Stimulated activated naive B cell treated with anti-CD40 and anti-IgM and Interleukin-4, amounts not matched to agents 10 μg/mL and 1 μg/mL and 100 μg/mL, for 72 hours (primary cell): ENCODE data around the gene SNX8.

ENCODE experiments used
- ATAC-seq, 2 donors: fragments of 150-1000 bp; cut with Tn5 transposase; replicated peaks; 2 replicates each; pipeline ENCODE4 v1.10.0; 2021; ENCODE audit warnings: moderate library complexity in 1 of 2
- DNase-seq: peaks from one replicate; pipeline ENCODE4 v3.0.0; 2021
- H3K27ac Mint-ChIP-seq: one replicate; pipeline ENCODE4 v1.8.0; 2022; ENCODE audit warnings: mild to moderate bottlenecking, mixed read lengths
- H3K27me3 Mint-ChIP-seq, 2 donors: one replicate each; pipeline ENCODE4 v1.8.0; 2022; ENCODE audit warnings: mixed read lengths in 2 of 2
- H3K36me3 Mint-ChIP-seq, 2 donors: one replicate each; pipeline ENCODE4 v1.8.0; 2022; ENCODE audit warnings: mixed read lengths in 2 of 2, mild to moderate bottlenecking in 1 of 2
- H3K4me1 Mint-ChIP-seq, 2 donors: one replicate each; pipeline ENCODE4 v1.8.0; 2022; ENCODE audit warnings: mixed read lengths in 2 of 2, mild to moderate bottlenecking in 1 of 2
- H3K4me3 Mint-ChIP-seq, 2 donors: one replicate each; pipeline ENCODE4 v1.8.0; 2022; ENCODE audit warnings: mild to moderate bottlenecking in 2 of 2, mixed read lengths in 2 of 2, moderate library complexity in 1 of 2
- H3K9me3 Mint-ChIP-seq, 2 donors: one replicate each; pipeline ENCODE4 v1.8.0; 2022; ENCODE audit warnings: mixed read lengths in 2 of 2, mild to moderate bottlenecking in 1 of 2

The SNX8 gene

DNA sequence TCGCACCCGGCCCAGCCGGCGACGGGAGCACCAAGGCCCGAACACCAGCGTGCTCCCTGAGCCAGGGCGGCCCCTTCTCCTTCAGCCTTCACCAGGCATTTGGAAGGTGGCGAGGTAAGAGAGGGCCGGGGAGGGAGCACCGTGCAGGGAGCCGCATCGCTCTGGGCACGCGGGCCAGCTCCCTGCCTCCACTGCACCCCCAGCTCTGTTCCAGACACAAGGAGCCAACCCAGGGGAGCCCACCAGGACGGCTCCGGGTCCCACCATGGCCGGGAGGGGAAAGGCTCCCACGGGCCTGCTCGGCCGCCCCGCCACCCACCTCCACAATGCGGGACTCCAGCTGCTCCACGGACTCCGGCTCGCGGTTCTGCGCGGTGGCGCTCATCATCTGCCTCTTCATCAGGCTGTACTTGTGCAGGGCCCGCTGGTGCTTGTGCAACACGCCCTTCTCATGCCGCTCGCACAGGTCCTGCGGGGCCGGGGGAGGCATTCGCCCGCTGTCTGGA is 57.1 kb downstream of the SNX8 start:
- peak overlapping the region; percentile 86 for H3K27ac Mint-ChIP-seq
- no peak overlapping the region for H3K4me3 Mint-ChIP-seq
- no peaks in the 10 kb centered on the region for H3K9me3 Mint-ChIP-seq
- no peaks in the 10 kb centered on the region for H3K27me3 Mint-ChIP-seq
- ATAC-seq (no peak), DNase-seq (no peak)
- peaks cover 54 to 89% of the 10 kb centered on the region in 2 donors for H3K4me1 Mint-ChIP-seq
- H3K36me3 Mint-ChIP-seq, result peaks cover 74 to 90% of the 10 kb centered on the region in 2 donors

- H3K27ac Mint-ChIP-seq, result peak overlapping the region; percentile 89
- peaks cover 51 to 87% of the 10 kb centered on the region in 2 donors for H3K4me1 Mint-ChIP-seq
- no peaks in the 10 kb centered on the region for H3K27me3 Mint-ChIP-seq
- no peak for DNase-seq
- H3K36me3 Mint-ChIP-seq, result peaks cover 70 to 90% of the 10 kb centered on the region in 2 donors
- ATAC-seq, result no peak
- peak overlapping the region in 1 of 2 donors; percentile 33 for H3K4me3 Mint-ChIP-seq
- H3K9me3 Mint-ChIP-seq, result no peaks in the 10 kb centered on the region
These were observed 57.8 kb downstream of the SNX8 start for GRCh38 chr7:2256306-2257045.

GRCh38 chr7:2255145-2256139 is 58.8 kb downstream of the SNX8 start:
- no peaks in the 10 kb centered on the region for H3K27me3 Mint-ChIP-seq
- H3K4me1 Mint-ChIP-seq, result peaks cover 47 to 89% of the 10 kb centered on the region in 2 donors
- H3K9me3 Mint-ChIP-seq, result no peaks in the 10 kb centered on the region
- H3K36me3 Mint-ChIP-seq, result peaks cover 71 to 91% of the 10 kb centered on the region in 2 donors
- no peak for DNase-seq
- no peak for ATAC-seq
- peak overlapping the region; percentile 96 for H3K27ac Mint-ChIP-seq
- H3K4me3 Mint-ChIP-seq, result peak overlapping the region; percentile 33 to 39

GRCh38 chr7:2254429-2255144 is 59.7 kb downstream of the SNX8 start:
- Mint-ChIP-seq H3K27me3 (no peaks in the 10 kb centered on the region), H3K4me3 (peak overlapping the region; percentile 65), H3K4me1 (peaks cover 50 to 92% of the 10 kb centered on the region in 2 donors), H3K27ac (peak overlapping the region; percentile 96), H3K9me3 (no peaks in the 10 kb centered on the region), H3K36me3 (peaks cover 74 to 92% of the 10 kb centered on the region in 2 donors)
- no peak for ATAC-seq
- DNase-seq, result no peak

DNA sequence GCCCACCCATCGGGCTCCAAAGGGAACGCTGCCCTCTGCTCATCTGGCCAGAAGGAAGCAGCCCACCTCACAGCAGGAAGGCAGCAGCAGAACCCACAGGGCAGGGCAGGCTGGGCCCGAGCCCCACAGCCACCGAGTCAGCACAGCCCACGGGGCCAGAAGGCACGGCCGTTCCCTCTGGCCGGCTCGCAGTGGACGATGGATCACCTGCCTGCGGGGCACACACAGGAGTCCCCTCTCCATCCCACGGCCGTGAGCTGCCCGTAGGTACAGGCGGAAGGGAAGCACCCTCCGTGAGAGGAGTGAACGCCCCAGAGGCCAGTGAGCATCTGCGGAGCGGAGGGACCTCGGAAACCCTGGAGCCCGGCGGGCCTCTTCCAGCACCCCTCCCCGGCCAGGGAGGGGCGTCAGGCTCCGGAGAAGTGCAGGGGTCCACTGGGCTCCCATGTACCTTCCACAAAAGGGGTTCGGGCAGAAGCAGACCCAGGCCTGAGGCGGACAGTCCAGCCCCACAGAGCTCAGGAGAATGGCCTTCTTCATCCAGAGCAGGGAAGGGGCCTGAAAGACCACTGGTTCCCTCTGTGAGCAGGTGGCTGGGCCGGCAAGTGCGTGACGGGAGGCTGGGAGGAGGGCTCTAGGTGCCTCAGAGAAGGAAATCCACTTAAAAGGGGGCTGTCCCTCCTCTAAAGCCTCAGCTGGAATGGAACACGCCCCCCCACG is 60.6 kb downstream of the SNX8 start:
- ATAC-seq (no peak), DNase-seq (no peak)
- H3K27ac Mint-ChIP-seq, result peak overlapping the region; percentile 96
- H3K9me3 Mint-ChIP-seq, result no peaks in the 10 kb centered on the region
- no peaks in the 10 kb centered on the region for H3K27me3 Mint-ChIP-seq
- H3K4me3 Mint-ChIP-seq, result peak overlapping the region; percentile 52
- H3K36me3 Mint-ChIP-seq, result peaks cover 67 to 90% of the 10 kb centered on the region in 2 donors
- H3K4me1 Mint-ChIP-seq, result peaks cover 53 to 92% of the 10 kb centered on the region in 2 donors

DNA sequence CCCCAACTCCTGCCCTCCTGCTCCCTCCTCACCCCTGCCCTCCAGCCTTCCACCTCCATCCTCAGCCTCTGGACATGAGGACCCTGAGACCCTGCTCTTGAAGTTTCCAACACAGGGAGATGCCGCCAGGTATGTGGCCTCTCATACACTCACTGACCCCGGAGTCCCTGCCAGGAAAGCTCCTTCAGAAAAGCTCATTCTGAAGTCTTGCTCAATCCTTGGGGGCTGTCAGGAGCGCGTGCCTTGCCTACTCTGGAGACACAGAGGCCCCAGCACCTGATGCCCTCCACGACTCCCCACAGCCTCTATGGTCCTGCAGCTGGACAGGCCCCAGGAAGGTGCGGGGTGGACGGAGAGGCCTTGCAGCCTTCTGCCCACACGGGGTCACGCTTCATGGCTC is 61.2 kb downstream of the SNX8 start:
- Mint-ChIP-seq H3K27ac (peak overlapping the region; percentile 96), H3K27me3 (no peaks in the 10 kb centered on the region), H3K4me1 (peaks cover 58 to 93% of the 10 kb centered on the region in 2 donors), H3K36me3 (peaks cover 64 to 87% of the 10 kb centered on the region in 2 donors), H3K4me3 (peak overlapping the region in 1 of 2 donors; percentile 52), H3K9me3 (no peaks in the 10 kb centered on the region)
- ATAC-seq, result no peak
- DNase-seq, result no peak

DNA sequence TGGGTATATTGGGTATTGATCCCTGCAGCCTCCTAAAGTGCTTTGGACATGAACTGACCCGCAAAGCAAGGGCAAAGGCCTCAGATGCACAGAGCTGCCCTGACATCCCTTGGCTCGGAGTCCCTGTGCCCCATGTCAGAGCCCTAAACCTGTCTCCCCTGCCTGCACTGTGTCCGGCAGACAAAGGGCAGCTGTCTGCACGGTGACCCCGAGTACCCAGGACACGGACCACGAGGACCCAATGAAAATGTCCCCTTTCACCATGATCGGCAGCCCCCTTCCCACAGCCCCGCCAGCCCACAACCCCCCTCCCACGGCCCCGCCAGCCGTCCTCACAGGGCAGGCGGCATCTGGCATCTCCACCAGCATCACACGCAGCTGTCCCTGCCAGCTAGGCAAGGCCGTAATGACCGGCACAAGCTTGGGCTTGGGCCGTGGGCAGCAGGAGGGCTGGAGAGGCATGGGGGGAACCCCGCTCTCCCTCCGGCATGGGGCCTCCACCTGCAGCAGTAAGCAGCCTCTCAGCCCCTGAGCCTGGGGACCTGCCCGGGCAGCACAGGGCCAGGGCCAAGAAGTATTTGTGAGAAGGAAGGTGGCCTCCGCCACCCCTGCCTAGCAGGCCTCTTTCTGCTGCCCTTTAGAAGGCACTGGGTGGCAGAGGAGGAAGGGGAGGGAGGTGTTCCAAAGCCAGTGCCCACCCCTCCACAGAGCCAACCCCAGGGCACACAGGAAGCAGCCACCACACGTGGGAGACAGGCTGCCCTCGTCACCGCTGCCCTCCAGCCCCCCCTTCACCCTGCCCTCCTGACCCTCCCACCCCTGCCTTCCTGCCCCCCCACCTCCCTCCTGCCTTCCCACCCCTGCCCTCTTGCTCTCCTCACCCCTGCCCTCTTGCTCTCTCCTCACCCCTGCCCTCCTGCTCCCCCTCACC is 62.1 kb downstream of the SNX8 start:
- no peak for DNase-seq
- no peaks in the 10 kb centered on the region for H3K9me3 Mint-ChIP-seq
- ATAC-seq, result peak; percentile 22 to 33
- H3K36me3 Mint-ChIP-seq, result peaks cover 60 to 86% of the 10 kb centered on the region in 2 donors
- peaks cover 59 to 95% of the 10 kb centered on the region in 2 donors for H3K4me1 Mint-ChIP-seq
- H3K27ac Mint-ChIP-seq, result peak overlapping the region; percentile 96
- H3K4me3 Mint-ChIP-seq, result peak overlapping the region; percentile 4 to 52
- H3K27me3 Mint-ChIP-seq, result no peaks in the 10 kb centered on the region

DNA sequence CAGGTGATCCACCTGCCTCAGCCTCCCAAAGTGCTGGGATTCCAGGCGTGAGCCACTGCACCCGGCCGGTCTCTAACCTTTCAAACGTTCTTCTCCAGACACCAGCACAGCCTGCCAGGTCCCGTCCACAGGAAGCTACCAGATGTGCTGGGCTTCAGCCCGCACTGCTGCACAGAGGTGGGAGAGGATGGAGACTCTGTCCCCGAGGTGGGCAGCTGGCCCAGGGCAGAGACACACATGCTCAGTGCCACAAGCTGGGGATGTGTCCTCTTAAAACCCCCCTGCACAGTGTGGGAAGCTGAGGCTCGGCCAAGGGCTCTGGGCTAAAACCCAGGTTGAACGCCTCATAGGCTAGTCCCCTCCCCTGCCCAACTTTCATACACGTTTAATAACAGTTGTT is 62.9 kb downstream of the SNX8 start:
- H3K36me3 Mint-ChIP-seq, result peaks cover 55 to 82% of the 10 kb centered on the region in 2 donors
- DNase-seq (no peak), ATAC-seq (no peak)
- no peaks in the 10 kb centered on the region for H3K9me3 Mint-ChIP-seq
- H3K27me3 Mint-ChIP-seq, result no peaks in the 10 kb centered on the region
- peaks cover 62 to 98% of the 10 kb centered on the region in 2 donors for H3K4me1 Mint-ChIP-seq
- H3K4me3 Mint-ChIP-seq, result peak overlapping the region in 1 of 2 donors; percentile 44
- peak overlapping the region; percentile 86 for H3K27ac Mint-ChIP-seq

DNA sequence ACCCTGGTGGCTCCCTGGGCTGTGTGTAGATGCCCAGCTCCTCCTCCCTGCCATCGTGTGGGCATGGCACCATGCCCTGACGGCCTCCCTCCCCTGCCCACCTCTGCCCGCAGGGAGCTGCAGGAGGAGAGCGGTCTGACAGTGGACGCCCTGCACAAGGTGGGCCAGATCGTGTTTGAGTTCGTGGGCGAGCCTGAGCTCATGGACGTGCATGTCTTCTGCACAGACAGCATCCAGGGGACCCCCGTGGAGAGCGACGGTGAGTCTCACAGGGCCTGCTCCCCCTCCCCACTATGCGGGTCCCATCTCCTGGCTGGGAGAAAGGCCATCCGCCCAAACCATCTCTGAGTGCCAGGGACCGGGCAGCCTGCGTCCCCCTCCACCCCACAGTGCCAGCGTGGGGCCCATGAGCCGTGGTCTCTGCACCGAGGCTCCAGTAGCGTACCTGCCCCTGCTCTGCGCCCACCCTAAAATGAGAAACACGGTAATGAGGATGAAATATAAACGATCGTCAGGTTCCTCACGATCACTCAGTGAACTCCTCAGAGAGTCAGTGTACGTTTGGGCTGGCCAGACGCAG is 64.4 kb downstream of the SNX8 start:
- Mint-ChIP-seq H3K27ac (peak overlapping the region; percentile 97), H3K27me3 (no peaks in the 10 kb centered on the region), H3K36me3 (peaks cover 52 to 77% of the 10 kb centered on the region in 2 donors), H3K4me1 (peaks cover 61 to 98% of the 10 kb centered on the region in 2 donors), H3K4me3 (peak overlapping the region; percentile 72 to 74), H3K9me3 (no peaks in the 10 kb centered on the region)
- DNase-seq (no peak), ATAC-seq (no peak)

DNA sequence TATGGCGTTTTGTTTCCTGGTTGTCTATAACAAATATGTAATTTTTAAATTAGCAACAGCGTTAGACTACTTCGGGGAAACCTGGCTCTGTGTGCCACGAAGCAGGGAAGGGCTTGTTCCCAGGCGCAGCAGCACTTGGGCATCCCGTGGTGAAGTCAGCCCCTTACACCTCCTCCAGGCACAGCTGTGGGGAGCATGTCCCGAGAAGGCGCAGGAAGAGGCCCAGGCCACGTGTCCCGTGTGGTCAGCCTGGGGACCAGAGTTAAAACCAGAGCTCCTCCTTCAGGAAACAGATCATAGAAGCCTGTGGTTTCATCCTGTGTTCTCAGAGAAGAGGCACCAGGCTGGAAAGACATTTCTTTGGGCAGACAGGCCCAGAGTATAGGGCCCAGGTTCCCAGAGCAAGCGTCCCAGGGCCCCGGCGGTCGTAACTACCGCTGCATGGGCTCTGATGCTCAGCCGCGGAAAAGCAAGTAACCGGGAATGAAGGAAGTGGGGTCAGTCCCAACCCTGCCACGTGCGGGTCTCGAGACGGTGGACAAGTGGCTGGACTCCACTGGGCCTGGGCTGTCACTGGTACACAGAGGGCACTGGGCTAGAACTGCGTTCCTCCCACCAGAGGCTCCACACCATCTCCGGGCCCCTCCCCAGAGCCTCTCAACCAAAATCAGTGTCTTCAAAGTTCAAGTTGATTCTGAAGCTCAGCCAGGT is 65.1 kb downstream of the SNX8 start:
- Mint-ChIP-seq H3K9me3 (no peaks in the 10 kb centered on the region), H3K36me3 (peaks cover 50 to 76% of the 10 kb centered on the region in 2 donors), H3K27me3 (no peaks in the 10 kb centered on the region), H3K4me1 (peaks cover 60 to 98% of the 10 kb centered on the region in 2 donors), H3K4me3 (peak overlapping the region; percentile 72 to 74), H3K27ac (peak overlapping the region; percentile 97)
- DNase-seq, result peak; percentile 44
- ATAC-seq, result peak; percentile 32

DNA sequence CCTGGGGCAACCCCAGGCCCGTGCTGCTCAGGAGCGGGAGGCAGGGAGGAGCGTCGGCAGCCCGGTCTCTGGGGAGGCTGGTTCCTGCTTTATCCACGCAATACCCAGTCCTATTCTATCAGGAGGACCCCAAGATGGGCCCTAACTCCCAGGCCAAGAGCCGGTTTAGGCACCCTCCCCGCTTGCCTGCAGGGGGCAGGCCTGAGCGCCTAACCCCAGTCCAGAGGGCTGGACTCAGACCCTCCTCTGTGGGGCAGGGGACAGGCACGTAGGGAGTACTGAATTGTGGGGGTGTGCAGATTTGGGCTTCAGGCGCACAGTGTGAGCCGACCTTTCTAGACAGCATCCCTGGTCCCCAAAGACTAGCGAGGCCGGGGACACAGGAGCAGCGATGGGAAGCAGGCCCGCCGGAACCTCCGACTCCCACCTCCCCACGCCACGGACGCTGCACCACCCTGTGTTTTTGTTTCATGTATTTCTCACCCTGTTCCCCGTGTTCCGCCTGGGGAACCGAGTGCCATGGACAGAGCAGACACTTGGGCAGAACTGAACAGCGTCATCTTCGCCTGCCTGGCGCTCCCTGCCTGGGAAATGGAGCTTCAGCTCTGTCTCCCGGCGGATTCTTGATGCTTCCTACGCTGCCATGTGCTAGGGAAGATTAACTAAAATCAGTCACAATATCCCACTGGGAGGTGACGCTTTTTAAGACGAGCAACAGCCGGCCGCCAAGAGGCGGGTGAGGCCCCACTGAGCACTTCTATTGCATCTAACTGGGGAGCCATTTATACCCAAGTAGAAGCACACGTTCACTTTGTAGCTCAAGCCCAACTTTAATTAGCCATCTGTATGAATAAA is 66.9 kb downstream of the SNX8 start:
- Mint-ChIP-seq H3K4me3 (peak overlapping the region; percentile 29 to 83), H3K27ac (peak overlapping the region; percentile 97), H3K36me3 (peaks cover 39 to 60% of the 10 kb centered on the region in 2 donors), H3K27me3 (no peaks in the 10 kb centered on the region), H3K9me3 (no peaks in the 10 kb centered on the region), H3K4me1 (peaks cover 55 to 98% of the 10 kb centered on the region in 2 donors)
- DNase-seq (peak; percentile 44), ATAC-seq (peak; percentile 27 to 38)
